Urothelium cell line (cell line): Measurements from ENCODE around the gene CDC42EP5.
"Not testable (repeated sequence)": the region's sequence is repeated elsewhere in the genome, so short reads cannot be mapped to it uniquely, and the experiment has no call there.

Experiments used
- DNase-seq: peaks from one replicate; pipeline ENCODE4 v3.0.0; 2011; ENCODE audit warnings: low spot score, mixed read lengths
- FAIRE-seq: peaks from 2 replicates; lab custom pipeline; 2011; peaks lifted over from hg19 to GRCh38; lab: Jason Lieb, UNC

CDC42EP5 gene

DNA sequence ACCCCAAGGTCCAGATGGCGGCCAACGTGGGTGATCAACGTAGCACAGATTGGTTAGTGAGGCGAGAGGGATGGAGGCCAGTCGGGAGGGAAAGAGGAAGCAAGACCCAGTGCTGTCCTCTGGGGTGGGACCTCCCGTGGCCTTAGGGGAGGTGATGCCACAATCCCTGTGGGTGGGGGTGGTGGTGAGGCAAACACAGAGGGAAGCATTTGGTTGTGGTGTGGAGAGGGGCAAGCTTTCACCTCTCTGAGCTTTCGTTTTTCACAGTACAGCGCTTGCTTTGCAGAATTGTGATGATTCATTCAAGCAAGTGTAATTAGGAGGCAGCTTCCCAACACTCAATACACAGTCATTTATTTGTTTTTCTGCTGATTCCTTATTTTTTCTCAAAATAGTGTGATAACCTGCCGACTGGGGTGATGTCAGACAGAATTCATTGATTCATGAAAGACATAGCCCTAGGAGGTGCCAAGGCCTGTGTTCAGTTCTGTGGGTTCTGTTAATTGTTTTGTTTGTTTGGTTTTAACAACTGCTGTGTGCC, 21.7 kb downstream of the CDC42EP5 start:
- DNase-seq, result no peak

GRCh38 chr19:54449701-54450069, 23.4 kb downstream of the CDC42EP5 start:
- FAIRE-seq (no peak), DNase-seq (no peak)

More for the DNA sequence above, 21.7 kb downstream of the CDC42EP5 start:
- no peak for FAIRE-seq

- FAIRE-seq, result peak; percentile 96
Measured at GRCh38 chr19:54448774-54449700, 24.1 kb downstream of the CDC42EP5 start, which contains the start of gene LENG8. Gene LENG8 (plus strand): TSS chr19:54449199. CDS start chr19:54451345, 2,146 bp downstream.

DNA sequence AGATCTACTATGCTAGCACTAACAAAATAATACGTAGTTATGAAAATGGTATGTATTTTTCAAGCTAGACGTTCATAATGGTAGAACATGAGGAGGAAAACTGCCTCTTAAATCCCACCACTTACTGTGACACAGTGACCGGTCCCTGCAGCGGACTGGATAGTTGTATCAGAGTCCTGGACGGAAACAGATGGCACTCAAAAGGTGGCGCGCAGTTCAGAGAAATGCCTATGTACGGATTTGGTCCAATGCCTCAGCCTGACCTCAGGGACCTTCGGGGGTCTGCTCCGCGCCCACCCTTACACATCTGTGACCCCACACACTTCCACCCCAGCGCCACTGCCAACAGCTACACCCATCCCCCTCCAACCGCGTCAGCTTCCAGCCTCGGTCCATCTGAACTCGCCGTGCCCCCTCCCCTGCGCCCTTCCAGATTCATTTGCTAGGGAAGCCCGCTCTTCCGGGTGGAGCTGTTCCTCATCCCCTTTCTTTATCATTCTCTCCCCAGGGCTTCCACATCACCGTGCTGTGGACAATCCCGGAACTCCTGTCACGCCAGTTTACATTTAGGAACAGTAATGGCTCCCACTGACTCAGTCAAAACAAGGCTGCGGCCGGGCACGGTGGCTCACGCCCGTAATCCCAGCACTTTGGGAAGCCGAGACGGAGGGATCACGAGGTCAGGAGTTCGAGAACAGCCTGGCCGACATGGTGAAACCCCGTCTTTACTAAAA, 24.9 kb downstream of the CDC42EP5 start:
- no peak for FAIRE-seq
- peak; percentile 34 for DNase-seq

More at GRCh38 chr19:54448774-54449700, 24.1 kb downstream of the CDC42EP5 start, which contains the start of gene LENG8:
- peak; percentile 97 for DNase-seq

DNA sequence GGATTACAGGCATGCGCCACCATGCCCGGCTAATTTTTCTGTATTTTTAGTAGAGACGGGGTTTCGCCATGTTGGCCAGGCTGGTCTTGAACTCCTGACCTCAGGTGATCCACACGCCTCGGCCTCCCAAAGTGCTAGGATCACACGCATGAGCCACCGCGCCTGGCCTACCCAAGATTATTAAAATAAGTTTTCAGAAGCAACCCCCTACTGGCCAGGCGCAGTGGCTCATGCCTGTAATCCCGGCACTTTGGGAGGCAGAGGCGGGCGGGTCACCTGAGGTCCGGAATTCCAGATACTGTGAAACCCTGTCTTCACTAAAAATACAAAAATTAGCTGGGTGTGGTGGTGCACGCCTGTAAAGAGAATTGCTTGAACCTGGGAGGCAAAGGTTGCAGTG, 26.7 kb downstream of the CDC42EP5 start:
- DNase-seq, FAIRE-seq: not testable (repeated sequence)

DNA sequence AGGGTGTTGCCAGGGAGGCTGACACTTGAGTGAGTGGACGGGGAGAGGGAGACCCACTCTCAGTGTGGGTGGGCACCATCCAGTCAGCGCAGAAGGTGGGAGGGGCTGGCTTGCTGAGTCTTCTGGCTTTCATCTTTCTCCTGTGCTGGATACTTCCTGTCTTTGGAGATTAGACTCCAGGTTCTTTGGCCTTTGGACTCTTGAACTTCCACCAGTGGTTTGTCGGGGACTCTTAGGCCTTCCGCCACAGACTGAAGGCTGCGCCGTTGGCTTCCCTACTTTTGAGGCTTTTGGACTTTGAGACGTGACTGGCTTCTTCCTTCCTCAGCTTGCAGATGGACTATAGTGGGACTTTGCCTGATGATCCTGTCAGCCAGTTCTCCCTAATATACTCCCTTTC, 28.4 kb downstream of the CDC42EP5 start:
- DNase-seq, result no peak
- FAIRE-seq, result no peak

DNA sequence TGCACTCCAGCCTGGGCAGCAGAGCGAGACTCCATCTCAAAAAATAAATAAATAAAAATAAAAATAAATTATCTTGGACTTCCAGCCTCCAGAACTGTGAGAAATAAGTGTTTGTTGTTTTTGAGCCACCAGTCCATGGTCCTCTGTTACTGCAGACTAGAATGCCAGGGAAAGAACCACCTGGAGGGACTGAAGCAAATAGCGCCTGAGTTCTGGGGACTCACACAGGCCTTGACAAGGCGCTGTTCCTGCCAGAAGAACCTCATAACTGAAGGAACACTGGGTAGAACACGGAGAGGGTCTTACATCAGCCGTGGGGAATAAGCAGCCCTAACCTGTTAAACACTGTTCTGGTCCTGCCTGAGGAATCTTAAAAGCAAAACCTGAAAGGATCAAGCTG, 32.5 kb downstream of the CDC42EP5 start:
- FAIRE-seq, result no peak
- no peak for DNase-seq

GRCh38 chr19:54439174-54439851, 33.8 kb downstream of the CDC42EP5 start:
- DNase-seq, result peak; percentile 43

DNA sequence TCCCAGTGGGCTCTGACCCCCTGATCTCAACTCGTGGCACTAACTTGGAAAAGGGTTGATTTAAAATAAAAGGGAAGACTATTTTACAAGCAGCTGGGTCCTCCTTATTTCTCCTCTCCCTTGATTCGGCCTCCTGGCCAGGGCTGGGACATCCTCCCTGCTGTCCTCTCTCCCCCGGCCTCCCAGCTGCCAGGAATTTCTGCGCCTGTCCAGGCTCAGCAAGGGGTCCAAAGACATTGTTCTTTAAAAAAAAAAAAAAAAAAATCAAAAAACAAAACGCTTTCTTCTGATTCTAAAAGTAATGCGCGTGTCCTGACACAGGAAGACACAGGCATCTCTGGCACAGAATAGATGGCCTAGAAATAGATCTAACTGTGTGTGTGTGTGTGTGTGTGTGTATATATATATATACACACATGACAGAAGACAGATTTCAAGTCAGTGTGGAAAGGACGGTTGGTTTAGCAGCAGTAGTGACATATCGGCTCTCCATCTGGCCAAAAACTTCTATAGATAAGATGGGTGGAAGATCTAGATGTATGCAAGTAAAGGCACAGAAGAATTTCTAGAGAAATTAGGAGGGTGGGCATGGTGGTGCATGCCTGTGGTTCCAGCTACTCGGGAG, 36.4 kb downstream of the CDC42EP5 start:
- DNase-seq, result no peak
- FAIRE-seq, result no peak

More at GRCh38 chr19:54439174-54439851, 33.8 kb downstream of the CDC42EP5 start:
- no peak for FAIRE-seq

DNA sequence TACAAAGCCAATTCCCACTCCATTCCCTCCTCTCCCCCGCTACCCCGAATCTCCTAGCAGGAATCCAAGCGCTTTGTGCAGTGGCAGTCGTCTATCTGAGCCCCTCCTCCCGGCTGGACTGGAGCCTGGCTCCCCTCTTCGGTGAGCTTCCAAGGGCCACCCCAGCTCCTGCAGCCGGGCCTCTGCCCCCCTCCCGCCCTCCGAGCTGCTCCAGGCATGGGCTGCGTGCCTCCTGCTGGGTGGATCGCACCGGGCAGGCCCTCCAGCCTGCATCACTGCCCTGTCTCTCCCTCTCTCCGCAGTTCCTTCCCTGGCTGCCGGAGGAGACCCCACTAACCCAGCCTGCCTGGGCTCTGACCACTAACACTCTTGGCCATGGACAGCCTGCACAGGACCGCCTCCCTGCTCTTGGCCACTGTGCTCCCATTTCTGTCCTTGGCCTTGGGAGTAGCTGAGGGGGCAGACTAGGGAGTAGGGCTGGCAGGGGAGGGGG, 37.0 kb downstream of the CDC42EP5 start:
- FAIRE-seq, result no peak
- DNase-seq, result no peak

- FAIRE-seq (no peak), DNase-seq (no peak)
Measured at GRCh38 chr19:54435551-54436016, 37.5 kb downstream of the CDC42EP5 start.

- no peak for FAIRE-seq
- no peak for DNase-seq
Measured at GRCh38 chr19:54434873-54435214, 38.3 kb downstream of the CDC42EP5 start.

DNA sequence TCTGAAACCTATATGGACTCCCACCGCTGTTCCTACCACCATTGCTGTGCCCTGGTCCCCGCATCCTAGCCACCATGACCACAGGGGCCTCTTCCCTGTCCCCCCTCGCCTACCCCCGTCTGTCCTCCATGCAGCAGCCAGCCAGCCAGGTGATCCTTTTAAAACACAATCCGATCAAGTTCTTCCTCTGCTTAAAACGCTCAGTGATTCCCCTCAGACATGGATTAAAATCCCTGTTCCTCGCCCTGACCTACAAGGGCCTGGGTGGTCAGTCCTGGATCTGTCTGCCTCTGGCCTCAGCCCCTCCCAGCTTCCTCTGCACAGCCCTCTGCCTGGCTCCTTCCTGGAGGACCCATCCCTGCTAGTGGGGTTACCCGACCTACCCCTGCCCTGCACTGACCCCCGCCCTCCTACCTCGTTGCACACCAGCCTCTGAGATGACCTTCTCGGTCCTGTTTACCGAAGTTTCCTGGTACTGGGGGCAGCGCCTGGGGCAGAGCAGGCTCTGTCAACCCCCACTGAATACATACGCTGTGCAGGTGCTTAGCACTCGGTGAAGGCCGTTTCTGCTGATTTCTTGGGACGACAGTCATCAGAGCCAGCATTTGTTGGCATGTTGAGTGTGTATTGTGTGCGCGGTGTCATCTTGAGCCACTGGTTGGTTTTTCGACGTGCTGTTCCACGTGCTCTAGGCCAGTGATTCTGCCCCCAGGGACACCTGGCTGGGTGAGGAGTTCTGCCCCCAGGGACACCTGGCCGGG, 38.8 kb downstream of the CDC42EP5 start:
- DNase-seq (no peak), FAIRE-seq (no peak)

DNA sequence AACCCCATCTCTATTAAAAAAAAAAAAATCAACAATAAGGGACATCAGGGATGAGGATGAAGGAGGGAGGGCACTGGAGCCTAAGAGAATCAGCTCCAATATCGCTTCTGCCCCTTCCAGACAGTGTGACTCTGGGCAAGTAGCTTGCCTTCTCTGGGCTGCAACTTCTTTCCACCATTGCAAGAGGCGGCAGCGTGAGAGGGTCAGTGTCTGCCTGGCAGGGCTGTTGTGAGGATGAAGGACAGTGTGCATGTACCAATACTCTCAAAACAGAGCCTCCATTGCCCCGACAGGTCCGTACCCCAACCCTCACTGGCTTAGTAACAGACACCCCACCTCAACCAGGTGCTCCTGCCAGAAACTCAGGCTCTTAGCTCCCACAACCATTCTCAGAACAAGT, 39.4 kb downstream of the CDC42EP5 start:
- no peak for DNase-seq
- no peak for FAIRE-seq

DNA sequence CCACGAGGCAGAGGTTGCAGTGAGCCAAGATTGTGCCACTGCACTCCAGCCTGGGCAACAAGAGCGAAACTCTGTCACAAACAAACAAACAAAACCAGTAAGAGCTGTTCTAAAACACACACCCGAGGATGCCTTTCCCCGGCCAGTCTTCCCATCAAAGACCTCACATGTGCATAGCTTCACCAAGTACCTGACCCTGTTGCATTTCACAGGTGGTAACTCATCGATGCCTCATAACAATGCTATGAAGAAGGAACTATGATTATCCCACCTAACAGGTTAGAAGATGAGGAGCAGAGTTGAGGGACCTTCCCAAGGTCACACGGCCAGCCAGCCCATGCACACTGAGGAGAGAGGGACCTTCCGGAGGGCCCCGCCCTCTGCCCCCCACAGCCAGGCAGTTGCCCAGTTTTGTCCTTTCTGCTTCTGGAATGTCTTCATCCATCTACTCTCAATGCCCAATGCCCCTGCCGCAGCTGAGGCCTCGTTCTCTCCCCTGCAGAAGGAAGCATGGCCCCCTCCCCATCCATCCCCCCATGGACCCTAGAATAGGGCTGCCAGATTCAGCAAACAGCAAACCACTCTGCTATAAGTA, 40.9 kb downstream of the CDC42EP5 start:
- FAIRE-seq, result no peak

DNA sequence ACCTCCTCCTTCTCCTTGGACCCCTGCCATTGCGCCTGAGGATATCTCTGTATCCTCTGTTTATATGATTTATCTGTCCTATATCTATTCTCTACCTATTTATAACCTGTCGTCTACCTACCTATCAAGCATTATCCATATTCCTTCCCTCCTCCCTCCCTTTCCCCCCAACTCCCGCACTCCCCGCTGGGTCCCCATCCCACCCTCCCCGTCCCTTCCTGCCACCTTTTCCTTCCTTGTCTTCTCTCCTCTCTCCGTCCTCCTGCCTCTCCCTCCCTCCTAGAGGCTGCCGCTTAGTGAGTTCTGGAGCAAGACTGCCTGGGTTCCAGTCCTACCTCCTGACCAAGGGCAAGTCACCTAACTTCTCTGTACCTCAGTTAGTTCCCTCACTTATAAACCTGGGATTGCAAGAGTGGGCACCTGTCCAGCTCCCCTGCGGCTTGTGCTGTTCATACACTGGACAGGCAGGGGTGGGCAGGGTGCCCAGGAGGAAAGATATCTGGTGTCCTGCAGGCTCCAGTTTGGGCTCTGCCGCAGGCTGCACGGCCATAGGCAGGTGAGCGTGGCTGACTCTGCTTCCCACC, 41.7 kb downstream of the CDC42EP5 start:
- no peak for FAIRE-seq
- DNase-seq, result no peak

More for the DNA sequence above, 40.9 kb downstream of the CDC42EP5 start:
- no peak for DNase-seq

- FAIRE-seq (no peak), DNase-seq (no peak)
Measured at GRCh38 chr19:54430306-54431254, 42.5 kb downstream of the CDC42EP5 start.
